OCI-LY1 (cell line): Measurements from ENCODE around the gene ACVR1.

Experiments used
- CTCF ChIP-seq: fragments of 200-600 bp; sonication (generic), shearing (Covaris generic); IDR thresholded peaks from 2 replicates; pipeline ENCODE4 v1.5.1; 2017; ENCODE audit warnings: mild to moderate bottlenecking, antibody characterized with exemption, low read length, moderate library complexity, mixed read lengths
- EZH2 ChIP-seq: fragments of 200-600 bp; sonication (generic), shearing (Covaris generic); IDR thresholded peaks from 2 replicates; pipeline ENCODE4 v1.8.0; 2017; ENCODE audit warnings: borderline replicate concordance, mixed run types, mild to moderate bottlenecking, antibody characterized with exemption, low read length, moderate library complexity, mixed read lengths

GRCh38 chr2:157874997-157875640, 1.0 kb downstream of the ACVR1 start:
- TF ChIP-seq CTCF, result no peak
- TF ChIP-seq EZH2, result no peak
